ENCODE results near the gene SOX5. TPM values are rescaled to one million over a fixed set of nuclear protein-coding genes. Genes with fewer than 3 reads are reported as not detected.

Gene SOX5
- total and polyA plus RNA-seq, 2 donors (not counting 1 experiment from before 2014, with no cell fraction given), result 3.9 to 17.2 TPM

DNA sequence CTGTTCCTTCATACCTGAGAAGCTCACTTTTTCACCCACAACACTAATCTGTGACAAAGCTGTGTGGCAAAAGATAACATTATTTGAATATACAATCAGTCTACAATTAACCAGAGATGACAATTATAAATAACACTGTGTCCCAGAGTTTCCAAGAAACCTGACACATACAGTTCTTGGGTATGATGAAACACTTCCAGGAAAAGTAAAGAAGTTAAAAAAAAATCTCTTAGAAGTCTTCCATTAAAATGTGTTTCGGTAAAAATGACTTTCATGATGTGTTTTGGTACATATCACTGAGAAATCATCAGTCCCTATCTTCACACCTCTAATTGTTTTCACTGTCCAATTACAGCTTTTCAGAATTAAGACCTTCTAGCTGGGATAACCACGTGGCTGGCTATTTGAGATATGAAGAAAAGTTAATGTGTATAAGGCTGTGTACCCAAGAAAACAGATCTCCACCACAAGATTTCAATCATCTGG is 390.2 kb downstream of the SOX5 start:
- no peak for ATAC-seq (ENCODE audit: low read depth)
- H3K27ac ChIP-seq (ENCODE audit: low read length in 2 of 2), result no peak overlapping the region
- Mint-ChIP-seq H3K27ac (no peak overlapping the region), H3K4me1 (no peaks in the 10 kb centered on the region), H3K27me3 (no peaks in the 10 kb centered on the region), H3K9me3 (ENCODE audit: insufficient read depth) (no peaks in the 10 kb centered on the region), H3K4me3 (no peak overlapping the region)
- TF ChIP-seq CTCF (IDR thresholded peaks at IDR 0.05), result no peak
- TF ChIP-seq EZH2 (IDR thresholded peaks at IDR 0.05; ENCODE audit: borderline replicate concordance, insufficient read depth, low read depth, low read length, poor library complexity, severe bottlenecking), result no peak
- H3K79me2 ChIP-seq (ENCODE audit: control insufficient read depth, insufficient read depth, low read length), result no peaks in the 10 kb centered on the region
- intact Hi-C loops (cut with micrococcal nuclease), result no loop called here
- WGBS (ENCODE audit: insufficient coverage), result no CpG with 5 or more reads among the region's 2 CpGs
- no peak overlapping the region for H3K4me2 ChIP-seq (replicated peaks; ENCODE audit: low read depth, low read length, poor library complexity, severe bottlenecking)
- H3K27me3 ChIP-seq (replicated peaks in 1 of 4; ENCODE audit: control extremely low read depth in 1 of 4, control insufficient read depth in 3 of 4, insufficient read depth in 4 of 4, low read length in 3 of 4), result no peaks in the 10 kb centered on the region
- no peak overlapping the region for H3K9ac ChIP-seq (ENCODE audit: low read length)
- H3K4me1 ChIP-seq (ENCODE audit: control insufficient read depth in 2 of 2, insufficient read depth in 2 of 2, low read length in 2 of 2), result no peaks in the 10 kb centered on the region
- H3K9me3 ChIP-seq (ENCODE audit: control extremely low read depth in 1 of 3, control insufficient read depth in 2 of 3, insufficient read depth in 1 of 3, low read length in 2 of 3), result no peaks in the 10 kb centered on the region
- no peak overlapping the region for H3K4me3 ChIP-seq (ENCODE audit: control extremely low read depth in 1 of 5, extremely low read depth in 1 of 5, insufficient read depth in 1 of 5, low read depth in 2 of 5, low read length in 4 of 5)
- DNase-seq, result no peak
- no peaks in the 10 kb centered on the region for H4K20me1 ChIP-seq (ENCODE audit: control insufficient read depth, insufficient read depth, low read length, poor library complexity, severe bottlenecking)
- ChIA-PET POLR2A (no interaction called here), CTCF (no interaction called here)
- no peaks in the 10 kb centered on the region for H3K36me3 ChIP-seq (replicated peaks in 1 of 2; ENCODE audit: control extremely low read depth in 1 of 2, control insufficient read depth in 1 of 2, extremely low read depth in 1 of 2, insufficient read depth in 2 of 2, low read length in 1 of 2)
- no peak overlapping the region for H2AFZ ChIP-seq (ENCODE audit: insufficient read depth, low read depth, low read length, poor library complexity, severe bottlenecking)

GRCh38 chr12:23556661-23557060 is 392.8 kb downstream of the SOX5 start:
- Histone ChIP-seq H3K4me3 (ENCODE audit: control extremely low read depth in 1 of 5, extremely low read depth in 1 of 5, insufficient read depth in 1 of 5, low read depth in 2 of 5, low read length in 4 of 5) (no peak overlapping the region), H3K4me1 (ENCODE audit: control insufficient read depth in 2 of 2, insufficient read depth in 2 of 2, low read length in 2 of 2) (no peaks in the 10 kb centered on the region), H3K9ac (ENCODE audit: low read length) (no peak overlapping the region), H2AFZ (ENCODE audit: insufficient read depth, low read depth, low read length, poor library complexity, severe bottlenecking) (no peak overlapping the region), H3K27me3 (replicated peaks in 1 of 4; ENCODE audit: control extremely low read depth in 1 of 4, control insufficient read depth in 3 of 4, insufficient read depth in 4 of 4, low read length in 3 of 4) (no peaks in the 10 kb centered on the region), H3K9me3 (ENCODE audit: control extremely low read depth in 1 of 3, control insufficient read depth in 2 of 3, insufficient read depth in 1 of 3, low read length in 2 of 3) (no peaks in the 10 kb centered on the region), H3K36me3 (replicated peaks in 1 of 2; ENCODE audit: control extremely low read depth in 1 of 2, control insufficient read depth in 1 of 2, extremely low read depth in 1 of 2, insufficient read depth in 2 of 2, low read length in 1 of 2) (no peaks in the 10 kb centered on the region), H3K4me2 (replicated peaks; ENCODE audit: low read depth, low read length, poor library complexity, severe bottlenecking) (no peak overlapping the region), H4K20me1 (ENCODE audit: control insufficient read depth, insufficient read depth, low read length, poor library complexity, severe bottlenecking) (no peaks in the 10 kb centered on the region), H3K79me2 (ENCODE audit: control insufficient read depth, insufficient read depth, low read length) (no peaks in the 10 kb centered on the region), H3K27ac (ENCODE audit: low read length in 2 of 2) (no peak overlapping the region)
- no peaks in the 10 kb centered on the region for H3K4me1 Mint-ChIP-seq
- H3K27me3 Mint-ChIP-seq, result no peaks in the 10 kb centered on the region
- no peak for DNase-seq
- CTCF ChIA-PET, result no interaction called here
- no peaks in the 10 kb centered on the region for H3K9me3 Mint-ChIP-seq (ENCODE audit: insufficient read depth)
- no peak overlapping the region for H3K4me3 Mint-ChIP-seq
- no peak for ATAC-seq (ENCODE audit: low read depth)
- intact Hi-C loops (cut with micrococcal nuclease), result no loop called here
- no peak overlapping the region for H3K27ac Mint-ChIP-seq
- TF ChIP-seq EZH2 (IDR thresholded peaks at IDR 0.05; ENCODE audit: borderline replicate concordance, insufficient read depth, low read depth, low read length, poor library complexity, severe bottlenecking), result no peak
- TF ChIP-seq CTCF (IDR thresholded peaks at IDR 0.05), result no peak
- WGBS (ENCODE audit: insufficient coverage), result 87% methylated on average over 4 of the region's 5 CpGs
- POLR2A ChIA-PET, result no interaction called here

All from B cell (primary cell).